ENCODE results near the gene RB1.

The RB1 gene

DNA sequence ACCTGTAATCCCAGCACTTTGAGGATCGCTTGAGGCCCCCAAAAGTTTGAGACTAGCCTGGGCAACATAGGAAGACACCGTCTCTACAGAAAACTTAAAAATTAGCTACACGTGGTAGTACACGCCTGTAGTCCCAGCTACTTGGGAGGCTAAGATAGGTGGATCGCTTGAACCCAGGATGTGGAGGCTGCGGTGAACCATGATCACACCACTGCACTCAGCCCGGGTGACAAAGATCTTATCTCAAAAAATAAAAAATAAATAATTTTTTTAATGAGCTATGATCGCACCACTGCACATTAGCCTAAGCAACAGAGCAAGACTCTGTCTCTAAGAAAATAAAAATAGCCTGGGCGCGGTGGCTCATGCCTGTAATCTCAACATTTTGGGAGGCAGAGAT, 222.7 kb downstream of the RB1 start:
- H3K4me3 ChIP-seq (ENCODE audit: low read depth, low read length) = no peak overlapping the region

DNA sequence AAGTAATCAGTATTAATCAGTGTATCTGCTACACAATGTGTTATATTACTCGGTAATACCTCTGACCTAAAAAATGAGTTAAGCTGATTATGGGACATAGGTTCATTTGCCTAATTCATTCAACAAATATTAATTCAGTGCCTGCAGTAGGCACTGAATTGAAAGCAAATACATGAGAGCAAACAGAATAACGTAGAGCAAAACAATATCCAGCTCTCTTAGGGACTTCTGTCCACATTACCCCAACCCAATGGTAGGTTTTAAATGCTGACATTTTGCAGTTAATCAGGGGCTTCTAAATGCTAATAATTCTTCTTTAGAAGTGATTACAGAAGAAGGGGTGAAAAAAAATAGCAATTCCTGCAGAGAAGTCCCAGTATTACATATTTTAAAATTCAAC, 224.4 kb downstream of the RB1 start:
- H3K4me3 ChIP-seq (ENCODE audit: low read depth, low read length) = no peak overlapping the region

DNA sequence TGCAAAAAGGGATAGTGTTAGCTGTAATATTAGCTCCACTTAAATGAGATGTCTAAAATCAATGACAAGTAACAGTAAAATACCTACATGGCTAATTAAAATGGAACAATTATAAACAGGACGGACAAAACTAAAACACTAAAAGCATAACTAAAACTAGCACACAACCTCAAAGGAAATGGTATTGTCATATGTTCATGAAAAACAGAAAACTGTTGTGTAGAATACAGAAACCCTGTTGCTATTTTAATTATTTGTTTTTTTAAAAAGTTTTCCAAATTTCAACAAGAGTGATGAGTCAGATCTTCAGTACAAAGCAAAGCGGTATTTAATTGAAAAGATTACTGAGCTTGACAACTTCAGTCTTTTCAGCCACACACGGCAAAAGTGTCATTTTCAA, 225.2 kb downstream of the RB1 start:
- H3K4me3 ChIP-seq (ENCODE audit: low read depth, low read length) = no peak overlapping the region

DNA sequence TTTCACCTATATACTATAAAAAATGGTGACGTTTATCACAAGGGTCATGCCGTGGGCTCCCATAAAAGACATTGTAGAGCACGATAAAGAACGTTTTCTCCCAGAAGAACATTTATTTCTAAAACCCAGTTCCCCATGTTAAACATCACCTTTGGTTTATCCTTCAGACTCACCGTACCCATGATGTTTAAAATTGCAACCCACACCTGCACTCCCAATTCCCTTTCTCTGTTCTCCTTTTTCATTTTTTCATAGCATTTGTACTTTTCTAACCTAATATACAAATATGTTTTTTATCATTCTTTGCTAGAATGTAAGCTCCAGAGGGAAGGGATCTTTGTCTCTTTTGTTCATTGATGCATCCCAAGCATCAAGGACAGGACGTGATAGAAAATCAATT, 227.3 kb downstream of the RB1 start:
- H3K4me3 ChIP-seq (ENCODE audit: low read depth, low read length) = no peak overlapping the region

Data from iPS-11a (cell line).